Neutrophil (primary cell): ENCODE results near the gene PRIMA1.

Experiments
- H3K27ac ChIP-seq: fragments of 200-600 bp; sonication (generic); 2 replicates; pipeline ENCODE4 v1.5.1; 2016; ENCODE audit warnings: mild to moderate bottlenecking, moderate library complexity
- H3K27me3 ChIP-seq: fragments of 200-600 bp; sonication (generic); 2 replicates; pipeline ENCODE4 v1.6.0; 2016; ENCODE audit warnings: mild to moderate bottlenecking
- H3K36me3 ChIP-seq: fragments of 200-600 bp; sonication (generic); 2 replicates; pipeline ENCODE4 v1.5.1; 2017
- H3K4me1 ChIP-seq, 2 experiments: fragments of 200-600 bp in 1 of 2; sonication (generic) in 1 of 2; 1 replicate in 1 of 2; 2 replicates in 1 of 2; pipeline versions ENCODE4 v1.5.1 to v1.6.1; 2013 to 2016; ENCODE audit warnings: low read depth in 1 of 2, low read length in 1 of 2, mild to moderate bottlenecking in 1 of 2, moderate library complexity in 1 of 2; ENCODE audit not compliant: control insufficient read depth in 1 of 2, insufficient read depth in 1 of 2
- H3K4me3 ChIP-seq, 2 experiments: fragments of 200-600 bp in 1 of 2; sonication (generic) in 1 of 2; 1 replicate in 1 of 2; 2 replicates in 1 of 2; pipeline ENCODE4 v1.5.1; 2013 to 2016; ENCODE audit warnings: low read depth in 1 of 2, low read length in 1 of 2, mild to moderate bottlenecking in 1 of 2, moderate library complexity in 1 of 2
- H3K9me3 ChIP-seq: fragments of 200-600 bp; sonication (generic); 2 replicates; pipeline ENCODE4 v1.5.1; 2016
- CTCF ChIP-seq: fragments of 200-600 bp; sonication (generic); IDR thresholded peaks from 2 replicates; pipeline ENCODE4 v1.5.1; 2016; ENCODE audit warnings: antibody characterized with exemption

The PRIMA1 gene

GRCh38 chr14:93794756-93795155 lies 6.5 kb upstream of the PRIMA1 start:
- Histone ChIP-seq H3K27me3 (peaks cover 30% of the 10 kb centered on the region), H3K4me1 (no peaks in the 10 kb centered on the region), H3K9me3 (no peaks in the 10 kb centered on the region), H3K4me3 (no peak overlapping the region), H3K36me3 (no peaks in the 10 kb centered on the region), H3K27ac (no peak overlapping the region)
- TF ChIP-seq CTCF: no peak

DNA sequence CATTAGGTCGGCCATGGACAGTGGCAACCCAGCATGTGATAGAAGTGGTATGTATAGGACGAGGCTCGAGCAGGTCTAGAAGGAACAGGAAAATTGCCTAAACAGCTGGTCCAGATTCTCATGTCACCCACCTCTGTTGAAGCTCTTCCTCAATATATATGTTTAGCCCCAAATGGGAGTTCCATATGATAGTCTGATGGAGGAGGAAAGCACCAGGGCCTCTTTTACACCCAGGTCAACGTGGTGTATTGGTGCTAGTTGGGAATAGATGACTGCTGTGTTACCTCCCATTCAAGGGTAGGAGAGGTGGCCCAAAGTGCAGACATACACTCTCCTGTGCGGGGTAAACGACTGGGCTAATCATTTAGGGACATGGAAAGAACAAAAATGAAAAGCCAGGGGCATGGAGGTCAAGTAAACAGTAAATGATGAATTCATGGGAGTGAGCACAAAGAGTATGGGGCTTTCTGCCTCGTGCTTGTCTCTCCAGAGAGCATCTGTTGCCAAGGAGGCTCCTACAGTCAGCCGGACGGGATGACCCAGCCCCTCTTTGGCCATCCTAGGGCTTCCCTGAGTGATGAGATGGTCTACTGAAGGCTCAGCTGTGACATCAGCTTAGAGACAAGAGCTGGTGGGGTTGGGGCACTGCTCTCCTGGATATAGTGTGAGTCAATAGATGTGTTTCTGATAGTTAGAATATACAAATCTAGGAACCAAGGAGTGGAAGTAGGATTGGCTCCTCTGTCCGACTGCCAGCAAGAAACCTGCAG lies 5.5 kb upstream of the PRIMA1 start:
- no peak overlapping the region for H3K27ac ChIP-seq
- H3K36me3 ChIP-seq: no peaks in the 10 kb centered on the region
- H3K9me3 ChIP-seq: no peaks in the 10 kb centered on the region
- H3K27me3 ChIP-seq: peaks cover 40% of the 10 kb centered on the region
- TF ChIP-seq CTCF: no peak
- H3K4me1 ChIP-seq: no peaks in the 10 kb centered on the region
- no peak overlapping the region for H3K4me3 ChIP-seq

DNA sequence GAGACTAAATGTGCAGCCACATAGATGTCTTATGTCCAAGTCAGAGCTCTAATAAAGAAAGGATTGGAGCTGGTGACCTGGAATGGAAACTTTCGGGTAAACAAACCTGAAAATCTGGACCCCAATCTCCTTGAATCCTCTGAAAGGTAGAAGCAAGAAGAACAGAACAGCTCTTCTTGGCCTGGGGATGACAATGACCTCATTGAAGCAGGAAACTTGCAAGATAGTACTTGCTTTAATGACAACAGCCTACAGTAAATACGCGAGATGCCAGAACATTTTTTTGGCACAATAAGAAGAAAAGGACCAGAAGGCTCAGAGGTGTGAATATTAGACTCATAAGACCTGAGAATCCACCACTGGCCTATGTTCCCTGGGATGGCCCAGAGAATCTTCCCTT lies 4.1 kb upstream of the PRIMA1 start:
- Histone ChIP-seq H3K27me3 (peaks cover 54% of the 10 kb centered on the region), H3K27ac (no peak overlapping the region), H3K9me3 (no peaks in the 10 kb centered on the region), H3K36me3 (no peaks in the 10 kb centered on the region), H3K4me3 (no peak overlapping the region), H3K4me1 (no peaks in the 10 kb centered on the region)
- no peak for TF ChIP-seq CTCF

GRCh38 chr14:93790966-93791365 lies 2.7 kb upstream of the PRIMA1 start:
- no peaks in the 10 kb centered on the region for H3K9me3 ChIP-seq
- H3K36me3 ChIP-seq: no peaks in the 10 kb centered on the region
- H3K27me3 ChIP-seq: peaks cover 68% of the 10 kb centered on the region
- H3K27ac ChIP-seq: no peak overlapping the region
- H3K4me1 ChIP-seq: no peaks in the 10 kb centered on the region
- TF ChIP-seq CTCF: no peak
- no peak overlapping the region for H3K4me3 ChIP-seq

DNA sequence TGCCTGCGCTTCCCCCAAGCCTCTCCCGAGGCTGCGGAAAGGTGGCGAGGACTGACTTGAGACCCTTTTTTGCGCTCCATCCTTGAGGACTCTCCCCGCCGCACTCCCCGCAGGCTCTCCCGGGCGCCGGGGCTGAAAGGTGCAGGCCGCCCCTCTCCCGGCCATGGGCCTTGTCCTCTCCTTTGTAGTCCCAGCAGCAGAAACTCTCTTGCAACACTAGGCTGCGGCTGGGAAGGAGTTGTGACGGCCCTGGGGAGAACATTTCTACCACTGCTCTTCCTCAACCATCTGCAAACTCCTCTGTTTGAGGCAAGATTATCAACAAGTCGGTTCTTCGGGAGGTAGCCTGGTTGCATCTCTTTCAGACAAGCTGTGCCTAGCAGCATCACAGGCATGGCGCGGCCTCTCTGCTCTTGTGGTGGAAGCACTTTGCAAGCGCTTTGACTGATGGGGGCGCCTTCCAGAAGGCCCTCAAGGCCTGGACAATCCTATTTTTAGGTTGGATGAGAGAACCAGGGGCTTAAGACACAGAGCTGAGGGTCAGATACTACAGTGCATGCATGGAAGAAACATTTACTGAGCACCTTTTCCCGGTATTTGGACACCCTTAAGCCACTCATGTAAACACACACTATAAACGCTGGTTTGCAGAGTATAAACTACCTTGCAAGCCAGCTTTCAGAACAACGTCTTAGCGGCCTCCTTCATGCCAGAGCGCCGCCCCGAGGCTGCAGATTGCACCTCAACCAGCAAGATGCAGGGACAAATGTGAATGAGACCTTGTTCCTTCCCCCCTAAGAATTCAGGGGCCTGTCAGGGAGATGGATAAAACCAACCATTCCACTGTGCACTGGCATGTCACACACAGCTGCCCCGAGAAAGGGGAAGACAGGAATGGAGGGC lies 1.2 kb upstream of the PRIMA1 start:
- H3K4me3 ChIP-seq: no peak overlapping the region

More for the DNA sequence above, 1.2 kb upstream of the PRIMA1 start:
- Histone ChIP-seq H3K27ac (no peak overlapping the region), H3K9me3 (no peaks in the 10 kb centered on the region), H3K27me3 (peaks cover 78% of the 10 kb centered on the region), H3K4me1 (no peaks in the 10 kb centered on the region), H3K36me3 (no peaks in the 10 kb centered on the region)
- TF ChIP-seq CTCF: no peak
